OCI-LY1 (cell line): ENCODE data around the gene ZNF76.

Source experiments
- H2AFZ ChIP-seq: fragments of 200-600 bp; sonication (generic), shearing (Covaris generic); 2 replicates; pipeline ENCODE4 v1.6.0; 2014; ENCODE audit warnings: antibody characterized with exemption, mild to moderate bottlenecking, low read length
- H3F3A ChIP-seq: fragments of 200-600 bp; sonication (generic), shearing (Covaris generic); 2 replicates; pipeline ENCODE4 v1.6.0; 2014; ENCODE audit warnings: mild to moderate bottlenecking, antibody characterized with exemption, low read length, moderate library complexity; ENCODE audit not compliant: insufficient read depth
- H3K27ac ChIP-seq: fragments of 200-600 bp; sonication (generic); 2 replicates; pipeline ENCODE4 v1.5.1; 2014; ENCODE audit warnings: low read length, mixed run types, mild to moderate bottlenecking, low read depth; ENCODE audit not compliant: poor library complexity, severe bottlenecking
- H3K27me3 ChIP-seq: fragments of 200-600 bp; sonication (generic); 2 replicates; pipeline ENCODE4 v1.6.0; 2014; ENCODE audit warnings: antibody characterized with exemption, mild to moderate bottlenecking, low read length, moderate library complexity; ENCODE audit not compliant: insufficient read depth
- H3K36me3 ChIP-seq: fragments of 200-600 bp; sonication (generic); 2 replicates; pipeline ENCODE4 v1.6.1; 2014; ENCODE audit warnings: mild to moderate bottlenecking, antibody characterized with exemption, low read length, moderate library complexity, mixed read lengths; ENCODE audit not compliant: insufficient read depth
- H3K4me1 ChIP-seq: fragments of 200-600 bp; sonication (generic); 2 replicates; pipeline ENCODE4 v1.5.1; 2014; ENCODE audit warnings: mild to moderate bottlenecking, low read length, moderate library complexity; ENCODE audit not compliant: insufficient read depth, severe bottlenecking
- H3K4me2 ChIP-seq: fragments of 200-600 bp; sonication (generic), shearing (Covaris generic); 2 replicates; pipeline ENCODE4 v1.6.1; 2014; ENCODE audit warnings: low read length
- H3K4me3 ChIP-seq: fragments of 200-600 bp; sonication (generic); 2 replicates; pipeline ENCODE4 v1.5.1; 2014; ENCODE audit warnings: low read length, low read depth, mild to moderate bottlenecking, mixed read lengths; ENCODE audit not compliant: poor library complexity, severe bottlenecking
- H3K79me2 ChIP-seq: fragments of 200-600 bp; shearing (Covaris generic); 2 replicates; pipeline ENCODE4 v1.6.1; 2016; ENCODE audit warnings: mixed run types, low read length, mixed read lengths; ENCODE audit not compliant: insufficient read depth
- H3K9ac ChIP-seq: fragments of 200-600 bp; sonication (generic), shearing (Covaris generic); 2 replicates; pipeline ENCODE4 v1.6.1; 2014; ENCODE audit warnings: mild to moderate bottlenecking, low read length, mixed read lengths
- H3K9me2 ChIP-seq: fragments of 200-600 bp; sonication (generic), shearing (Covaris generic); 2 replicates; pipeline ENCODE4 v1.6.1; 2014; ENCODE audit warnings: low read depth, mild to moderate bottlenecking, low read length, mixed read lengths
- H3K9me3 ChIP-seq: fragments of 200-600 bp; shearing (Covaris generic); 2 replicates; pipeline ENCODE4 v1.6.1; 2014; ENCODE audit warnings: low read length, mixed read lengths
- H4K20me1 ChIP-seq: fragments of 200-600 bp; sonication (generic), shearing (Covaris generic); 2 replicates; pipeline ENCODE4 v1.6.0; 2016; ENCODE audit warnings: mild to moderate bottlenecking, low read length; ENCODE audit not compliant: insufficient read depth
- EZH2 ChIP-seq: fragments of 200-600 bp; sonication (generic), shearing (Covaris generic); IDR thresholded peaks from 2 replicates; pipeline ENCODE4 v1.8.0; 2017; ENCODE audit warnings: borderline replicate concordance, mixed run types, mild to moderate bottlenecking, antibody characterized with exemption, low read length, moderate library complexity, mixed read lengths
- TF ChIP-seq, protein P1 (sequence below): fragments of 200-600 bp; sonication (generic), shearing (Covaris generic); IDR thresholded peaks from 2 replicates; pipeline ENCODE4 v1.5.1; 2017; ENCODE audit warnings: mild to moderate bottlenecking, antibody characterized with exemption, low read length, moderate library complexity, mixed read lengths

Gene ZNF76

DNA sequence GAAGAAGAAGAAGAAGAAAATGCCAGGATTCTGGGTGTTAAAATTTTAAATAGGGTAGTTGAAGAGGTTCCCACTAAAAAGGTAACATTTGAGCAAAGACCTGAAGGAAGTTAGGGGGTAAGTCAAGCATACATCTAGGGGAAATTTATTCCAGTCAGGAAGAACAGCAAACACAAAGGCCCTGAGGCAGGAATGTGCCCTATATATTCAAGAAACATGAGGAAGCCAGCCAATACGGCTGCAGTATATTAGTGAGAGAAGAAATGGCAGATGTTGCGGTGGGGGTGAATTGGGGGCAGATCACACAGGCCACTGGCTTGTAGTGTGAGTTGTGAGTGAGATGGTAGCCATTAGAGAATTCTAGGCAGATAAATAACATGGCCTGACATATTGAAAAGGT lies 6.0 kb downstream of the ZNF76 start:
- Histone ChIP-seq H4K20me1 (no peaks in the 10 kb centered on the region), H3K36me3 (no peaks in the 10 kb centered on the region), H3K4me3 (no peak overlapping the region), H3K9me3 (no peaks in the 10 kb centered on the region), H3K27ac (no peak overlapping the region), H3K9me2 (no peaks in the 10 kb centered on the region), H3F3A (peaks cover 6% of the 10 kb centered on the region; the same call in 1 of the 2 replicates), H3K79me2 (no peaks in the 10 kb centered on the region), H3K27me3 (no peaks in the 10 kb centered on the region), H3K4me2 (no peak overlapping the region), H3K9ac (no peak overlapping the region), H2AFZ (no peak overlapping the region), H3K4me1 (peaks cover 30% of the 10 kb centered on the region)
- no peak for TF ChIP-seq EZH2
- TF ChIP-seq, protein P1, sequence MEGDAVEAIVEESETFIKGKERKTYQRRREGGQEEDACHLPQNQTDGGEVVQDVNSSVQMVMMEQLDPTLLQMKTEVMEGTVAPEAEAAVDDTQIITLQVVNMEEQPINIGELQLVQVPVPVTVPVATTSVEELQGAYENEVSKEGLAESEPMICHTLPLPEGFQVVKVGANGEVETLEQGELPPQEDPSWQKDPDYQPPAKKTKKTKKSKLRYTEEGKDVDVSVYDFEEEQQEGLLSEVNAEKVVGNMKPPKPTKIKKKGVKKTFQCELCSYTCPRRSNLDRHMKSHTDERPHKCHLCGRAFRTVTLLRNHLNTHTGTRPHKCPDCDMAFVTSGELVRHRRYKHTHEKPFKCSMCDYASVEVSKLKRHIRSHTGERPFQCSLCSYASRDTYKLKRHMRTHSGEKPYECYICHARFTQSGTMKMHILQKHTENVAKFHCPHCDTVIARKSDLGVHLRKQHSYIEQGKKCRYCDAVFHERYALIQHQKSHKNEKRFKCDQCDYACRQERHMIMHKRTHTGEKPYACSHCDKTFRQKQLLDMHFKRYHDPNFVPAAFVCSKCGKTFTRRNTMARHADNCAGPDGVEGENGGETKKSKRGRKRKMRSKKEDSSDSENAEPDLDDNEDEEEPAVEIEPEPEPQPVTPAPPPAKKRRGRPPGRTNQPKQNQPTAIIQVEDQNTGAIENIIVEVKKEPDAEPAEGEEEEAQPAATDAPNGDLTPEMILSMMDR = no peak

DNA sequence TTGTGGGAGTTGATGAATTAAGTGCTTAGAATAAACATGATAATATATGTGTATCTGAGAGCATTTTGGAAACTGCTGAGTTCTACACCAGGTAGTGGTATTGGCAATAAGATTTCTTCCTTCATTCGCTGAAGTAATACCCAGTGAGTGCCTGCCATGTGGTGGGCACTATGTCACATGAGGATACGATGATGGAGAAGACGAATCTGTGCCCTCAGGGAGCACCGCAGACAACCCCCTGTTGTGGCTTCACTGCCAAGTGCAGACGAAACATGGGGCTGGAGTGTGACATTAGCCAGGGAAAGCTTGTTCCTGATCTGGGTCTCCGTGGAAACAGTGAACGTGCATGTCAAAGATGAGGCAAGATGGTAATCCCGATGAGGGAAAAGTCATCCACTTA lies 7.9 kb downstream of the ZNF76 start:
- H4K20me1 ChIP-seq = no peaks in the 10 kb centered on the region
- H2AFZ ChIP-seq = no peak overlapping the region
- no peaks in the 10 kb centered on the region for H3K27me3 ChIP-seq
- no peak overlapping the region for H3K27ac ChIP-seq
- H3K4me3 ChIP-seq = no peak overlapping the region
- H3K9ac ChIP-seq = no peak overlapping the region
- no peaks in the 10 kb centered on the region for H3K9me2 ChIP-seq
- peaks cover 24% of the 10 kb centered on the region for H3K4me1 ChIP-seq
- H3K4me2 ChIP-seq = no peak overlapping the region
- no peak for TF ChIP-seq EZH2
- TF ChIP-seq, protein P1 = no peak
- H3K36me3 ChIP-seq = no peaks in the 10 kb centered on the region; the same call in 1 of the 2 replicates
- H3F3A ChIP-seq = no peaks in the 10 kb centered on the region
- no peaks in the 10 kb centered on the region for H3K9me3 ChIP-seq
- no peaks in the 10 kb centered on the region for H3K79me2 ChIP-seq

DNA sequence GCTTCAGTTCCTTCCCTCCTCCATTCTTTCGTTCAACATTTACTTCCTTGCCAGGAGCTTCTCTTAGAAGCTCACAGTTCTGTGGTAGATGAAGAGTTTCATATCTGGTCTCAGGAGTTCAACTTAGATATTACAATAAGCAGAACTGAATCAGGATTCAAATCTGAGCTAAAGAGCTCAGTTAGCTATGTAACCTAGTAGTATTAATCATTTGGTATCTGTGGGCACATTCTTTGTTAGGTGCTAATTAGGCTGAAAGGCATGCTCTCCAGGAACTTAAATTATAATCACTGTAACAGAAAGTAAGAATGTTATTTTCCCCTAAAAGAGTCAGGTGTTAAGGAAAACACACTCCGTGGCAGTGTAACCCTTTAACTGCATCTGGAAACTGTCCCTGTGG lies 8.4 kb downstream of the ZNF76 start:
- H2AFZ ChIP-seq = no peak overlapping the region
- peaks cover 22% of the 10 kb centered on the region for H3K4me1 ChIP-seq
- H3K36me3 ChIP-seq = no peaks in the 10 kb centered on the region; the same call in 1 of the 2 replicates
- H3K27ac ChIP-seq = no peak overlapping the region
- no peaks in the 10 kb centered on the region for H3F3A ChIP-seq
- no peak overlapping the region for H3K4me3 ChIP-seq
- no peaks in the 10 kb centered on the region for H3K79me2 ChIP-seq
- TF ChIP-seq, protein P1 = no peak
- TF ChIP-seq EZH2 = no peak
- no peak overlapping the region for H3K4me2 ChIP-seq
- no peaks in the 10 kb centered on the region for H3K9me3 ChIP-seq
- no peaks in the 10 kb centered on the region for H4K20me1 ChIP-seq
- no peaks in the 10 kb centered on the region for H3K27me3 ChIP-seq
- H3K9ac ChIP-seq = no peak overlapping the region
- no peaks in the 10 kb centered on the region for H3K9me2 ChIP-seq
